Measurements from ENCODE around the gene MICU1. TPM values are rescaled to one million over a fixed set of nuclear protein-coding genes. Genes with fewer than 3 reads are reported as not detected.

MICU1 gene
- total and polyA plus RNA-seq, 2 experiments from 2014 or later, result 27.5 to 52.3 TPM

DNA sequence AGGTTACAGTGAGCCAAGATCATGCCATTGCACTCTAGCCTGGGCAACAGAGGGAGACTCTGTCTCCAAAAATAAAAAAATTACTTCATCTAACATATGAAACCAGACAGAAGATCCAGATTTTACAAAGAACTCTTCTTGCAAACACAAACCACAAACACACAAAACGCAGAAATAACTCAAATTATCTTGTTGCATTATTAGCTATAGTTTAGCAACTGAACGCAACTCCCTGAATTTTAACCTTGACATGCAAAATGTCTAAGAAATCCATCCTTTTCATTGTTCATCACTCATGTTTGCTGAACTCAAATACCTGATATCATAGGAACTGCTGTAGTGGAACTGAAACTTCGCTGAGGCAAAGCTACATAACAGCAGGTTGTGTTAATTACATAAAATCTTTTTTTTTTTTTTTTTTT, 64.1 kb downstream of the MICU1 start (continued):
- TF ChIP-seq, protein P1, sequence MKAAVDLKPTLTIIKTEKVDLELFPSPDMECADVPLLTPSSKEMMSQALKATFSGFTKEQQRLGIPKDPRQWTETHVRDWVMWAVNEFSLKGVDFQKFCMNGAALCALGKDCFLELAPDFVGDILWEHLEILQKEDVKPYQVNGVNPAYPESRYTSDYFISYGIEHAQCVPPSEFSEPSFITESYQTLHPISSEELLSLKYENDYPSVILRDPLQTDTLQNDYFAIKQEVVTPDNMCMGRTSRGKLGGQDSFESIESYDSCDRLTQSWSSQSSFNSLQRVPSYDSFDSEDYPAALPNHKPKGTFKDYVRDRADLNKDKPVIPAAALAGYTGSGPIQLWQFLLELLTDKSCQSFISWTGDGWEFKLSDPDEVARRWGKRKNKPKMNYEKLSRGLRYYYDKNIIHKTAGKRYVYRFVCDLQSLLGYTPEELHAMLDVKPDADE (IDR thresholded peaks at IDR 0.05), result no peak
- TF ChIP-seq STAT1 (IDR thresholded peaks at IDR 0.05; ENCODE audit: unreplicated experiment) (no peak), JUNB (IDR thresholded peaks at IDR 0.05; ENCODE audit: unreplicated experiment) (no peak), ZNF462 (CRISPR knock-in tag; IDR thresholded peaks at IDR 0.05) (no peak), EZH2 (IDR thresholded peaks at IDR 0.05; ENCODE audit: low read depth, unreplicated experiment) (no peak)

DNA sequence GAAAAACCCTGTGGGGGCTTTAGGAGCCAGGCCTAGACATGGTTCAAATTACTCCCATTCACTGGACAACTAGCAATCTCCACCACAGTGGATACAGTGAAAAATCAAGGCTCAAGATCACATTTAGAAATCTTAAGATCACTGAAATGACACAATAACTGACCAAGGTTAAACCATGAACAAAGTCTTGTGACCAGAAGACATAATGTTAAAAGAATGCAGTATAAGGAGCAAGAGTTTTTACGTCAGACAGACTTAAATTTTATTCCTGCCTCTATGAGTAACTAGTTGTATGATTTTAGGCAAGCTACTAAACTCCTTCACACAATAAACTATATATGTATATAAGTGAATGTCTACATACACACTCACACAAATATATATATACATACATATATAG, 68.5 kb downstream of the MICU1 start:
- no peaks in the 10 kb centered on the region for H3K79me2 ChIP-seq (replicated peaks; ENCODE audit: insufficient read depth)
- ATAC-seq (no peak), DNase-seq (ENCODE audit: low spot score) (no peak)
- H3K9me2 ChIP-seq (ENCODE audit: insufficient read depth), result no peaks in the 10 kb centered on the region
- Mint-ChIP-seq H3K27me3 (ENCODE audit: insufficient read depth, low read depth, poor library complexity) (no peaks in the 10 kb centered on the region), H3K4me3 (no peak overlapping the region), H3K27ac (no peak overlapping the region), H3K4me1 (no peaks in the 10 kb centered on the region), H3K9me3 (peaks cover 10% of the 10 kb centered on the region), H3K36me3 (ENCODE audit: low read depth) (peaks cover 44% of the 10 kb centered on the region)
- H3K4me2 ChIP-seq, result no peak overlapping the region
- H3K4me3 ChIP-seq, result no peak overlapping the region
- no peaks in the 10 kb centered on the region for H3F3A ChIP-seq (replicated peaks; ENCODE audit: low read depth)
- no peaks in the 10 kb centered on the region for H3K27me3 ChIP-seq (ENCODE audit: insufficient read depth)
- H3K27ac ChIP-seq (ENCODE audit: low read depth), result no peak overlapping the region
- no peak overlapping the region for H2AFZ ChIP-seq
- H3K36me3 ChIP-seq (ENCODE audit: insufficient read depth), result peaks cover 10% of the 10 kb centered on the region; the same call in 1 of the 2 replicates
- no peaks in the 10 kb centered on the region for H4K20me1 ChIP-seq (replicated peaks; ENCODE audit: insufficient read depth)
- no peaks in the 10 kb centered on the region for H3K4me1 ChIP-seq (ENCODE audit: insufficient read depth)
- TF ChIP-seq POLR2AphosphoS5 (IDR thresholded peaks at IDR 0.05; ENCODE audit: low read depth), result no peak
- TF ChIP-seq, protein P2, sequence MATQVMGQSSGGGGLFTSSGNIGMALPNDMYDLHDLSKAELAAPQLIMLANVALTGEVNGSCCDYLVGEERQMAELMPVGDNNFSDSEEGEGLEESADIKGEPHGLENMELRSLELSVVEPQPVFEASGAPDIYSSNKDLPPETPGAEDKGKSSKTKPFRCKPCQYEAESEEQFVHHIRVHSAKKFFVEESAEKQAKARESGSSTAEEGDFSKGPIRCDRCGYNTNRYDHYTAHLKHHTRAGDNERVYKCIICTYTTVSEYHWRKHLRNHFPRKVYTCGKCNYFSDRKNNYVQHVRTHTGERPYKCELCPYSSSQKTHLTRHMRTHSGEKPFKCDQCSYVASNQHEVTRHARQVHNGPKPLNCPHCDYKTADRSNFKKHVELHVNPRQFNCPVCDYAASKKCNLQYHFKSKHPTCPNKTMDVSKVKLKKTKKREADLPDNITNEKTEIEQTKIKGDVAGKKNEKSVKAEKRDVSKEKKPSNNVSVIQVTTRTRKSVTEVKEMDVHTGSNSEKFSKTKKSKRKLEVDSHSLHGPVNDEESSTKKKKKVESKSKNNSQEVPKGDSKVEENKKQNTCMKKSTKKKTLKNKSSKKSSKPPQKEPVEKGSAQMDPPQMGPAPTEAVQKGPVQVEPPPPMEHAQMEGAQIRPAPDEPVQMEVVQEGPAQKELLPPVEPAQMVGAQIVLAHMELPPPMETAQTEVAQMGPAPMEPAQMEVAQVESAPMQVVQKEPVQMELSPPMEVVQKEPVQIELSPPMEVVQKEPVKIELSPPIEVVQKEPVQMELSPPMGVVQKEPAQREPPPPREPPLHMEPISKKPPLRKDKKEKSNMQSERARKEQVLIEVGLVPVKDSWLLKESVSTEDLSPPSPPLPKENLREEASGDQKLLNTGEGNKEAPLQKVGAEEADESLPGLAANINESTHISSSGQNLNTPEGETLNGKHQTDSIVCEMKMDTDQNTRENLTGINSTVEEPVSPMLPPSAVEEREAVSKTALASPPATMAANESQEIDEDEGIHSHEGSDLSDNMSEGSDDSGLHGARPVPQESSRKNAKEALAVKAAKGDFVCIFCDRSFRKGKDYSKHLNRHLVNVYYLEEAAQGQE (IDR thresholded peaks at IDR 0.05; ENCODE audit: unreplicated experiment), result no peak
- TF ChIP-seq ZNF331 (CRISPR knock-in tag; IDR thresholded peaks at IDR 0.05; ENCODE audit: low read depth), result no peak

Measured in GM23338 (cell line).